ENCODE measurements around the gene MCC.

- no peak for TF ChIP-seq GATA3 (IDR thresholded peaks at IDR 0.05; ENCODE audit: low read depth, low read length)
- TF ChIP-seq GATA2 (IDR thresholded peaks at IDR 0.05; ENCODE audit: low read depth, low read length) = no peak
These were observed 257.3 kb downstream of the MCC start for GRCh38 chr5:113230711-113231652.
